NB4 (cell line): ENCODE measurements around the gene SNAP47.

ENCODE experiments used
- DNase-seq: peaks from one replicate; pipeline ENCODE4 v3.0.0; 2010; ENCODE audit warnings: low read depth
- H3K4me3 ChIP-seq: one replicate; pipeline ENCODE4 v1.5.1; 2011; ENCODE audit warnings: mild to moderate bottlenecking, low read depth, low read length, moderate library complexity
- MYC ChIP-seq: IDR thresholded peaks from 2 replicates; pipeline ENCODE4 v1.6.1; 2011; ENCODE audit warnings: low read depth, low read length
- POLR2A ChIP-seq: IDR thresholded peaks from 2 replicates; pipeline ENCODE4 v1.6.1; 2011; ENCODE audit warnings: mild to moderate bottlenecking; ENCODE audit not compliant: insufficient read length; ENCODE audit errors: extremely low read depth
- TF ChIP-seq, protein P1 (sequence below): IDR thresholded peaks from one replicate; pipeline ENCODE4 v1.5.1; 2012; ENCODE audit warnings: low read depth, low read length
- TF ChIP-seq, protein P2 (sequence below): IDR thresholded peaks from 2 replicates; pipeline ENCODE4 v1.6.1; 2011; ENCODE audit warnings: low read depth, low read length

SNAP47 gene

DNA sequence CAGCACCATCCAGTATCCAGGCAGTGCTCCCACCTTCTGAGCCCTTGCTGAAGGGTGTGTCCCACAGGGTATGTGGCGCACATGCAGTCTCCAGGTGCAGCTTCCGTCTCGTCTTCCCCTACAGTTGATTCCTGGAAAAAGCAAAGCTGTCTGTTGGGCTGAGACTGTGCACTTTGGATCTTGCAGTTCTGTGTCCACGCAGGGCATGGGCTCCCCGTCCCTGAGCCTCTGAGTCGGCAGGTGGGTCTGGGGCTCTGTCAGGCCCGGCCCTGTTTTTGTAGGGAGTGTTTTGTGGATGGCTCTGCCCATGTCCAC, 32.8 kb downstream of the SNAP47 start:
- no peak overlapping the region for H3K4me3 ChIP-seq
- DNase-seq = no peak
- TF ChIP-seq MYC = no peak
- no peak for TF ChIP-seq POLR2A
- TF ChIP-seq, protein P1, sequence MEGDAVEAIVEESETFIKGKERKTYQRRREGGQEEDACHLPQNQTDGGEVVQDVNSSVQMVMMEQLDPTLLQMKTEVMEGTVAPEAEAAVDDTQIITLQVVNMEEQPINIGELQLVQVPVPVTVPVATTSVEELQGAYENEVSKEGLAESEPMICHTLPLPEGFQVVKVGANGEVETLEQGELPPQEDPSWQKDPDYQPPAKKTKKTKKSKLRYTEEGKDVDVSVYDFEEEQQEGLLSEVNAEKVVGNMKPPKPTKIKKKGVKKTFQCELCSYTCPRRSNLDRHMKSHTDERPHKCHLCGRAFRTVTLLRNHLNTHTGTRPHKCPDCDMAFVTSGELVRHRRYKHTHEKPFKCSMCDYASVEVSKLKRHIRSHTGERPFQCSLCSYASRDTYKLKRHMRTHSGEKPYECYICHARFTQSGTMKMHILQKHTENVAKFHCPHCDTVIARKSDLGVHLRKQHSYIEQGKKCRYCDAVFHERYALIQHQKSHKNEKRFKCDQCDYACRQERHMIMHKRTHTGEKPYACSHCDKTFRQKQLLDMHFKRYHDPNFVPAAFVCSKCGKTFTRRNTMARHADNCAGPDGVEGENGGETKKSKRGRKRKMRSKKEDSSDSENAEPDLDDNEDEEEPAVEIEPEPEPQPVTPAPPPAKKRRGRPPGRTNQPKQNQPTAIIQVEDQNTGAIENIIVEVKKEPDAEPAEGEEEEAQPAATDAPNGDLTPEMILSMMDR = no peak
- TF ChIP-seq, protein P2, sequence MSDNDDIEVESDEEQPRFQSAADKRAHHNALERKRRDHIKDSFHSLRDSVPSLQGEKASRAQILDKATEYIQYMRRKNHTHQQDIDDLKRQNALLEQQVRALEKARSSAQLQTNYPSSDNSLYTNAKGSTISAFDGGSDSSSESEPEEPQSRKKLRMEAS = no peak

DNA sequence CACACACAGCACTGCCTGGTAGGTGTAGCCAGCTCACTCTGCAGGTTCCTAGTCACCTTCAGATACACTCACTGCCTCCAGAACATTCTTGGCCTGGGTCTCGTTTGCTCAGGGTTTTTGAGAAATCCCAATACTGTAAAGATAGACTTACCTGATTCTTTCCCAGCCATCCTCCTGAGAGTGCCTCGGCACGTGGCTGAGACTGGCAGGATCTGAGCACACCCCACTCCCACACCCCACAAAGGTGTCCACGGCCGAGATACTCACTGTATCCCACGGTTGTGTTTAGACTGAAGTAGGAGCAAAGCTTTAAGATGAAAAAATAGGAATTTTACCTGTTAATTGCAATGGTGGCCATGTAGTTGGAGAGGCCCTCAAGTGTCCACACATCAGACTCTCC, 33.4 kb downstream of the SNAP47 start:
- DNase-seq = no peak
- H3K4me3 ChIP-seq = no peak overlapping the region
- TF ChIP-seq MYC (no peak), POLR2A (no peak)
- TF ChIP-seq, protein P1 = no peak
- TF ChIP-seq, protein P2 = no peak

DNA sequence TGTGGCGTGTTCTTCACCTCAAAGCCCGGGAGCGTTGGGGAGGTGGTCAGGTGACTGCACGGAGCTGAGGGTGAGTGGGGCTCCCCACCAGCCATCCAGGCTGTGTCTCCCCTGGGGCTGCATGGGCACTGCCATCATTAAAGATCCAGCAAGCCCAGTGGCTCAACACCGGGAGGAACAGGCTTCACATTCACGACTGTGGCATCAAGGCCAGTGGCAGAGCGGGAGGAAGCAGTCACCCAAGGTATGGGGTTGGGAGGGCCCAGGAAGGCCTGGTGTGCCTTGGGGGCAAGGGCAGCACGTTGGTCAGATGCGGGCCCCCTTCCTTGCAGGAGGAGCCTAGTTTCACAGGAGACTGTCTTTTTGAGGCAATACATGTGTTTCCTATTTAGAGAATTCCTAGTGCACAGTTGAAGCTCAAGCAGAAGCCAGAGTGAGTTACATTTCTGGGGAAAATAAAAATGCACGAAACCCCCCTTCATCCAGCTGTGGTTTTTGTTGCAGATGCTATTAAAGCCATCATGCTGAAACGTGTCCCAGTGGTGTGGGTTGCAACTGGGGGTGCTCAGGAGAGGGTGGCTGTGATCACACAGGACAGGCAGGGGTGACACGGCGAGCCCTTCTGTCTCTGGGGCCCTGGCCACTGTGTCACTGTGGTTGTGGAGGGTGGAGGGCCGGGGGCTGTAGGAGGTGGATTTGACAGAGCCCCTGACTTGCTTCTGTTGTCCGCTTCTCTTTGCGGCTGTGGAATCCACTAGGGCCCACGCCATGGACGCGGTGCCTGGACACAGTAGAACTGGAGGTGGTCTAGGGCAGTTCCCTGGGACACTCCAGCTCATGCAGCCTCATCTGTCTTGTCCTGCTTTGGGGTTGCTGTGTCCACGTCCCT, 34.1 kb downstream of the SNAP47 start:
- no peak for DNase-seq

DNA sequence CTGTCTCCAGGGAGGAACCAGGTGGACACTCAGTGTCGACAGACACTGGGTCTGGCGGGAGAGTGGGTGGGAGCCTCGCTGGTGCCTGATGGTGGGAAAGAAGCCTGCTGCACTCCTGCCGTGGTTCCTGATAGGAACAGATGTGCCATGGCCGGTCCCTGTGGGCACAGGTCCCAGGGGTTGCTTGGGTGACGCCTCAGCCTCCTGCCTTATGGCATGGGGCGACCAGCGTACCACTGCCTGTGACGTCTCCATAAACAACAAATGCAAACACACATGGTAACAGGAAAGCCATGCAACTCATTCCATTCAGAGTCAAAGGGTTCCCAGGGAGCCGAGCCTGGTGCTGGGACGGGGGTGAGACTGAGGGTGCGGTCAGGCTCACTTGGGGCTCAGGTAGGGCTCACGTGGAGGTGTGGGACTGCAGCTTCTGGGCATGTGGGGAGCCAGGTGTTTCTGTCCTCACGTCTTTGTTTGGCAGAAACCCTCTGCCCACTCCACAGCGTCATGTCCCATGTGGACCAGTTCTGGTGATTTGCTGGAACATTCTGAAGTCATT, 34.8 kb downstream of the SNAP47 start:
- H3K4me3 ChIP-seq = no peak overlapping the region
- TF ChIP-seq, protein P1 = no peak
- TF ChIP-seq, protein P2 = no peak
- no peak for TF ChIP-seq MYC
- no peak for TF ChIP-seq POLR2A
- DNase-seq = no peak

More for the DNA sequence above, 34.1 kb downstream of the SNAP47 start:
- H3K4me3 ChIP-seq = no peak overlapping the region
- TF ChIP-seq MYC (no peak), POLR2A (no peak)
- TF ChIP-seq, protein P1 = no peak
- TF ChIP-seq, protein P2 = no peak

DNA sequence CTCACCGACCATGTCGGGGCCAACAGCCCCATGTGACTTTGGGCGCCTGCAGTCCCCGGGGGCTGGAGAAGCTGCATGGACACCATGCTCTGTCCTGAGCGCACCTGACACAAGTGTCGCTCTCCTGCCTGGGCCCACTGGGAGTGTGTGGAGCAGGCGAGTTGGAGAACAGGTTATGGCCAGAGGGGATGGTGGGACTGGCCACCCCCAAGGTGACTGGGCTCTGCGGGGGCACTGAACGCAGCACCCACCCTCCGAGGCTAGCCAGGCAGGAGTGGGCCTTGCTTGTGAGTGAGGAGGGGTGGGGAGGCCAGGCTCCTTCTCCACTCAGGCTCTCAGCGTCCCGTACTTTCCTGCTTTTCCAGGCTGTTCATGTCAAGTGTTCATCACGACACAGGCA, 35.6 kb downstream of the SNAP47 start:
- H3K4me3 ChIP-seq = no peak overlapping the region
- DNase-seq = no peak
- TF ChIP-seq MYC (no peak), POLR2A (no peak)
- TF ChIP-seq, protein P2 = no peak
- TF ChIP-seq, protein P1 = no peak
